ENCODE measurements around the gene CHM. TPM values are rescaled to one million over a fixed set of nuclear protein-coding genes. Genes with fewer than 3 reads are reported as not detected.
"Not testable (repeated sequence)": the region's sequence is repeated elsewhere in the genome, so short reads cannot be mapped to it uniquely, and the experiment has no call there.

The CHM gene
- total RNA-seq, 1 experiment from 2014 or later = 18.1 TPM

DNA sequence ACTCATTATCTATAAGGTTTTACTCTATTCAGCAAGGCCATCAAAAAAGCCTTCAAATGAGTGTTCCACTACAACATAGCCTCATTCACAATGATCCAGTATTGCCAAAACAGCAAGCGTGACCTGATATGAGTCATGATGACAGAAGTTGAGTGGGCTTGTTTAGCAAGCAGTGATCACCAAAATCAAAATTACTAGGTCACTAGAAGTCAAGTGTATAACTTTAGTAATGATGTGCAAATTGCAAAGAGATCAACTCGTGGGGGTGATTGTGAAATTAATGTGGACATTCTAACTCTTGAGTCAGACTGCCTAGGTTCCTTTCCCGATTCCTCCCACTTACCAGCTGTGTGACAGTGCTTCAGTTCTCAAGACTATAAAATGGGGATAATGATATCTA lies 124.5 kb downstream of the CHM start (continued):
- no peak for TF ChIP-seq ARID4B (CRISPR knock-in tag; IDR thresholded peaks at IDR 0.05; ENCODE audit: borderline replicate concordance)
- TF ChIP-seq, protein P1, sequence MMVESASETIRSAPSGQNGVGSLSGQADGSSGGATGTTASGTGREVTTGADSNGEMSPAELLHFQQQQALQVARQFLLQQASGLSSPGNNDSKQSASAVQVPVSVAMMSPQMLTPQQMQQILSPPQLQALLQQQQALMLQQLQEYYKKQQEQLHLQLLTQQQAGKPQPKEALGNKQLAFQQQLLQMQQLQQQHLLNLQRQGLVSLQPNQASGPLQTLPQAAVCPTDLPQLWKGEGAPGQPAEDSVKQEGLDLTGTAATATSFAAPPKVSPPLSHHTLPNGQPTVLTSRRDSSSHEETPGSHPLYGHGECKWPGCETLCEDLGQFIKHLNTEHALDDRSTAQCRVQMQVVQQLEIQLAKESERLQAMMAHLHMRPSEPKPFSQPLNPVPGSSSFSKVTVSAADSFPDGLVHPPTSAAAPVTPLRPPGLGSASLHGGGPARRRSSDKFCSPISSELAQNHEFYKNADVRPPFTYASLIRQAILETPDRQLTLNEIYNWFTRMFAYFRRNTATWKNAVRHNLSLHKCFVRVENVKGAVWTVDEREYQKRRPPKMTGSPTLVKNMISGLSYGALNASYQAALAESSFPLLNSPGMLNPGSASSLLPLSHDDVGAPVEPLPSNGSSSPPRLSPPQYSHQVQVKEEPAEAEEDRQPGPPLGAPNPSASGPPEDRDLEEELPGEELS (CRISPR knock-in tag; IDR thresholded peaks at IDR 0.05) = no peak
- TF ChIP-seq, protein P2, sequence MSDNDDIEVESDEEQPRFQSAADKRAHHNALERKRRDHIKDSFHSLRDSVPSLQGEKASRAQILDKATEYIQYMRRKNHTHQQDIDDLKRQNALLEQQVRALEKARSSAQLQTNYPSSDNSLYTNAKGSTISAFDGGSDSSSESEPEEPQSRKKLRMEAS (CRISPR knock-in tag; IDR thresholded peaks at IDR 0.05) = no peak
- TF ChIP-seq, protein P3, sequence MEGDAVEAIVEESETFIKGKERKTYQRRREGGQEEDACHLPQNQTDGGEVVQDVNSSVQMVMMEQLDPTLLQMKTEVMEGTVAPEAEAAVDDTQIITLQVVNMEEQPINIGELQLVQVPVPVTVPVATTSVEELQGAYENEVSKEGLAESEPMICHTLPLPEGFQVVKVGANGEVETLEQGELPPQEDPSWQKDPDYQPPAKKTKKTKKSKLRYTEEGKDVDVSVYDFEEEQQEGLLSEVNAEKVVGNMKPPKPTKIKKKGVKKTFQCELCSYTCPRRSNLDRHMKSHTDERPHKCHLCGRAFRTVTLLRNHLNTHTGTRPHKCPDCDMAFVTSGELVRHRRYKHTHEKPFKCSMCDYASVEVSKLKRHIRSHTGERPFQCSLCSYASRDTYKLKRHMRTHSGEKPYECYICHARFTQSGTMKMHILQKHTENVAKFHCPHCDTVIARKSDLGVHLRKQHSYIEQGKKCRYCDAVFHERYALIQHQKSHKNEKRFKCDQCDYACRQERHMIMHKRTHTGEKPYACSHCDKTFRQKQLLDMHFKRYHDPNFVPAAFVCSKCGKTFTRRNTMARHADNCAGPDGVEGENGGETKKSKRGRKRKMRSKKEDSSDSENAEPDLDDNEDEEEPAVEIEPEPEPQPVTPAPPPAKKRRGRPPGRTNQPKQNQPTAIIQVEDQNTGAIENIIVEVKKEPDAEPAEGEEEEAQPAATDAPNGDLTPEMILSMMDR (IDR thresholded peaks at IDR 0.05) = no peak
- no peak for TF ChIP-seq ZNF219 (CRISPR knock-in tag; IDR thresholded peaks at IDR 0.05; ENCODE audit: borderline replicate concordance)
- no peak for TF ChIP-seq ATF3 (CRISPR knock-in tag; conservative IDR thresholded peaks at IDR 0.05)
- TF ChIP-seq AFF4 (CRISPR knock-in tag; IDR thresholded peaks at IDR 0.05; ENCODE audit: borderline replicate concordance) = no peak
- no peak for TF ChIP-seq NR1H2 (CRISPR knock-in tag; IDR thresholded peaks at IDR 0.05)
- TF ChIP-seq CREB1 (CRISPR knock-in tag; IDR thresholded peaks at IDR 0.05) = no peak

- POLR2A ChIA-PET; H3K27ac Mint-ChIP-seq; H3K4me3 Mint-ChIP-seq; CTCF ChIA-PET; DNase-seq (ENCODE audit: low spot score); H3K27me3 Mint-ChIP-seq (ENCODE audit: low read depth); ATAC-seq; H3K4me1 Mint-ChIP-seq: not testable (repeated sequence)
- Mint-ChIP-seq H3K9me3 (peaks cover 27% of the 10 kb centered on the region), H3K36me3 (peaks cover 16% of the 10 kb centered on the region)
These were observed 130.6 kb downstream of the CHM start for GRCh38 chrX:85916656-85917280.

DNA sequence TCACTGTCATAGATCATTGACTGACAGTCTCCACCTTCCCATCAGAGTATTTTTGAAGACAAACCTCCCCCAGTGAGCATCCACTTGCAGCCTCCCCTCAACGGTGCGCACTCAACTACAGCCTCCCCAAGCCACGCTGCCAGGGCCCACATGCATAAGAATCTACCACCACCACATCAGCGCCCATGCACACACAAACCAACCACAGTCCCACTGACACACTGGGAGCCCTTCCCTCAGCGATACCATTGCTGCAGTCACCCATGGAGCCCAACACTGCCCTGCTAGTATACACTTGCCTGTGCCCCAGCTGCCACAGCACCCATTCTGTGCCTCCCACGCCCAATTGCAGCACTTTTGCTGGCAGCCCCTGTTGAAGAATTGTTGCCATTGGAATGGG lies 132.9 kb downstream of the CHM start:
- no peaks in the 10 kb centered on the region for H3K27me3 Mint-ChIP-seq (ENCODE audit: low read depth)
- ChIA-PET CTCF (no interaction called here), POLR2A (no interaction called here)
- H3K27ac Mint-ChIP-seq = no peak overlapping the region
- ATAC-seq (no peak), DNase-seq (ENCODE audit: low spot score) (no peak)
- no peak overlapping the region for H3K4me3 Mint-ChIP-seq
- peaks cover 8% of the 10 kb centered on the region for H3K4me1 Mint-ChIP-seq
- peaks cover 16% of the 10 kb centered on the region for H3K36me3 Mint-ChIP-seq
- peaks cover 27% of the 10 kb centered on the region for H3K9me3 Mint-ChIP-seq
- no peak for TF ChIP-seq ZNF396 (CRISPR knock-in tag; IDR thresholded peaks at IDR 0.05; ENCODE audit: borderline replicate concordance)
- no peak for TF ChIP-seq ZMAT4 (CRISPR knock-in tag; IDR thresholded peaks at IDR 0.05)
- TF ChIP-seq FOXK1 (CRISPR knock-in tag; IDR thresholded peaks at IDR 0.05) = no peak
- no peak for TF ChIP-seq ZNF232 (CRISPR knock-in tag; IDR thresholded peaks at IDR 0.05)
- no peak for TF ChIP-seq ZNF138 (CRISPR knock-in tag; conservative IDR thresholded peaks at IDR 0.05)
- no peak for TF ChIP-seq ESRRA (CRISPR knock-in tag; IDR thresholded peaks at IDR 0.05; ENCODE audit: borderline replicate concordance)
- TF ChIP-seq AFF4 (CRISPR knock-in tag; IDR thresholded peaks at IDR 0.05; ENCODE audit: borderline replicate concordance) = no peak

All from WTC11 (cell line).